K562 (cell line): ENCODE data around the gene ST7. TPM values are rescaled to one million over a fixed set of nuclear protein-coding genes. Genes with fewer than 3 reads are reported as not detected.

Experiments
- BRD9 ChIP-seq: fragments of 450-650 bp; IDR thresholded peaks from 2 replicates; pipeline ENCODE4 v1.6.1; 2018; ENCODE audit warnings: low read depth; ENCODE audit not compliant: partially characterized antibody
- CREM ChIP-seq: IDR thresholded peaks from 2 replicates; pipeline ENCODE4 v1.6.1; 2014; ENCODE audit warnings: antibody characterized with exemption, low read depth
- FOXA1 ChIP-seq: fragments of 450-650 bp; IDR thresholded peaks from 2 replicates; pipeline ENCODE4 v1.6.1; 2016; ENCODE audit warnings: mild to moderate bottlenecking, borderline replicate concordance
- HLTF ChIP-seq: fragments of 450-650 bp; IDR thresholded peaks from 2 replicates; pipeline ENCODE4 v1.6.1; 2016
- HNRNPK ChIP-seq: fragments of 200-400 bp; formaldehyde crosslinking; IDR thresholded peaks from one replicate; pipeline ENCODE4 v1.6.1; 2018; ENCODE audit warnings: mild to moderate bottlenecking, low read depth, low read length; ENCODE audit not compliant: poor library complexity, severe bottlenecking
- MEIS2 ChIP-seq: fragments of 450-650 bp; IDR thresholded peaks from 2 replicates; pipeline ENCODE4 v1.6.1; 2014; ENCODE audit warnings: mild to moderate bottlenecking; ENCODE audit not compliant: partially characterized antibody
- MLLT1 ChIP-seq, 2 experiments: fragments of 450-650 bp; IDR thresholded peaks; 2 replicates each; pipeline ENCODE4 v1.6.1; 2016
- SRF ChIP-seq, 2 experiments: fragments of 250-450, 450-650 bp in 1 of 2; sonication (Bioruptor Pico) in 1 of 2; sonication (generic) in 1 of 2; formaldehyde crosslinking; IDR thresholded peaks; 2 replicates each; pipeline versions ENCODE4 v1.5.0 to v1.5.1; 2020 to 2022; ENCODE audit warnings: mild to moderate bottlenecking in 1 of 2, missing genetic modification reagents in 1 of 2
- TCF15 ChIP-seq: fragments of 250-450 bp; sonication (Bioruptor Pico); IDR thresholded peaks from 2 replicates; pipeline ENCODE4 v1.8.0; 2022; ENCODE audit warnings: moderate library complexity, mild to moderate bottlenecking, inconsistent platforms
- TGIF2 ChIP-seq: sonication (generic); formaldehyde crosslinking; IDR thresholded peaks from 2 replicates; pipeline ENCODE4 v1.8.1; 2022; ENCODE audit warnings: mild to moderate bottlenecking, missing genetic modification reagents, moderate library complexity
- TSC22D4 ChIP-seq: fragments of 450-650 bp; IDR thresholded peaks from 2 replicates; pipeline ENCODE4 v1.6.1; 2016; ENCODE audit warnings: missing genetic modification characterization, missing biosample characterization, control low read depth
- ZBTB8A ChIP-seq: fragments of 450-650 bp; IDR thresholded peaks from 2 replicates; pipeline ENCODE4 v1.6.1; 2018; ENCODE audit warnings: mild to moderate bottlenecking, moderate library complexity; ENCODE audit not compliant: partially characterized antibody
- polyA plus RNA-seq, 8 experiments: library from polyadenylated mRNA; depleted of rRNA in 4 of 8; stranded (reverse) in 5 of 8; unstranded in 3 of 8; fragments of >200 nt; fragmentation: Nextera tagmentation in 2 of 8; fragmentation: Illumina TruSeq in 1 of 8; extraction: Ambion mirVana in 2 of 8; extraction: Trizol in 1 of 8; gene quantifications; 2 replicates each; pipeline versions ENCODE4 v1.2.1 to v1.2.3, GENCODE V29; 2011 to 2014; ENCODE audit warnings: inconsistent platforms in 1 of 8, missing spikeins in 1 of 8
- total RNA-seq, 7 experiments: library from RNA; depleted of rRNA in 6 of 7; stranded (reverse); fragments of >200 nt in 6 of 7; fragmentation: Illumina TruSeq in 2 of 7; extraction: Trizol in 2 of 7; gene quantifications; 2 replicates each; pipeline versions ENCODE4 v1.2.1 to v1.2.3, GENCODE V29; 2011 to 2021; ENCODE audit warnings: low replicate concordance in 1 of 7
- TF ChIP-seq, protein P1 (sequence below), 3 experiments: IDR thresholded peaks in 2 of 3; conservative IDR thresholded peaks in 1 of 3; 2 replicates each; pipeline ENCODE4 v1.5.1; 2011 to 2012; ENCODE audit warnings: low read length in 3 of 3, mild to moderate bottlenecking in 3 of 3, control low read depth in 2 of 3, improper control_type of control experiment in 1 of 3, inconsistent platforms in 1 of 3, low read depth in 1 of 3, mixed read lengths in 1 of 3, moderate library complexity in 1 of 3; ENCODE audit not compliant: insufficient read depth in 2 of 3
- TF ChIP-seq, protein P2 (sequence below): fragments of 250-450 bp; sonication (Bioruptor Pico); IDR thresholded peaks from 2 replicates; pipeline ENCODE4 v1.8.0; 2022; ENCODE audit warnings: inconsistent platforms, mild to moderate bottlenecking, moderate library complexity, borderline replicate concordance
- TF ChIP-seq, protein P3 (sequence below): sonication (generic); formaldehyde crosslinking; IDR thresholded peaks from 2 replicates; pipeline ENCODE4 v1.8.0; 2022; ENCODE audit warnings: mild to moderate bottlenecking, low read depth, missing genetic modification reagents

The ST7 gene
- total and polyA plus RNA-seq, 9 of the 15 experiments (the other 6 are each of a cell fraction or from before 2014, with no cell fraction given): 23.9 to 56.3 (median 36.9) TPM

DNA sequence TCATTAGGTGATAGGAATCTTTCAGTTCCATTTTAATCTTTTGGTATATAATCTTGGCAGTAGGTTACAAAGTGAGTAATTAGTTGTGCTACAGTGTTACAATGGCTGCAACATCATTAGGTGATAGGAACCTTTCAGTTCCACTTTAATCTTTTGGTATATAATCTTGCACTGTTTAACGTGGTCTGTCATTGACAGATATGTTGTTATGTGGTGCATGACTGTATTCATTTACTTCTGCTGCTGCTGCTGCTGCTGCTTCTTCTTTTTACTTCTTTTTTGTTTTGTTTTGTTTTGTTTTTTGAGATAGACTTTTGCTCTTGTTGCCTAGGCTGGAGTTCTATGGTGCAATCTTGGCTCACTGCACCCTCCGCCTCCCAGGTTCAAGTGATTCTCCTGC lies 28.6 kb downstream of the ST7 start (continued):
- TF ChIP-seq HLTF (0 out of 2 replicates have a peak, but pooled peaks have one; percentile 41), TGIF2 (CRISPR knock-in tag) (no peak), MEIS2 (peak; percentile 46), MLLT1 (IDR thresholded peaks at IDR 0.05) (0 out of 4 replicates have a peak, but pooled peaks of 1 of the 2 experiments have one; percentile 16), TCF15 (CRISPR knock-in tag) (no peak), HNRNPK (no peak), CREM (no peak), SRF (CRISPR knock-in tag; IDR thresholded peaks at IDR 0.05) (no peak), ZBTB8A (no peak), TSC22D4 (tag) (no peak), FOXA1 (no peak), BRD9 (no peak)
- TF ChIP-seq, protein P1, sequence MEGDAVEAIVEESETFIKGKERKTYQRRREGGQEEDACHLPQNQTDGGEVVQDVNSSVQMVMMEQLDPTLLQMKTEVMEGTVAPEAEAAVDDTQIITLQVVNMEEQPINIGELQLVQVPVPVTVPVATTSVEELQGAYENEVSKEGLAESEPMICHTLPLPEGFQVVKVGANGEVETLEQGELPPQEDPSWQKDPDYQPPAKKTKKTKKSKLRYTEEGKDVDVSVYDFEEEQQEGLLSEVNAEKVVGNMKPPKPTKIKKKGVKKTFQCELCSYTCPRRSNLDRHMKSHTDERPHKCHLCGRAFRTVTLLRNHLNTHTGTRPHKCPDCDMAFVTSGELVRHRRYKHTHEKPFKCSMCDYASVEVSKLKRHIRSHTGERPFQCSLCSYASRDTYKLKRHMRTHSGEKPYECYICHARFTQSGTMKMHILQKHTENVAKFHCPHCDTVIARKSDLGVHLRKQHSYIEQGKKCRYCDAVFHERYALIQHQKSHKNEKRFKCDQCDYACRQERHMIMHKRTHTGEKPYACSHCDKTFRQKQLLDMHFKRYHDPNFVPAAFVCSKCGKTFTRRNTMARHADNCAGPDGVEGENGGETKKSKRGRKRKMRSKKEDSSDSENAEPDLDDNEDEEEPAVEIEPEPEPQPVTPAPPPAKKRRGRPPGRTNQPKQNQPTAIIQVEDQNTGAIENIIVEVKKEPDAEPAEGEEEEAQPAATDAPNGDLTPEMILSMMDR (IDR thresholded peaks at IDR 0.05 in 2 of 3, conservative IDR thresholded peaks at IDR 0.05 in 1 of 3; ENCODE audit: insufficient read depth in 2 of 3, low read depth in 1 of 3, low read length in 3 of 3): no peak
- TF ChIP-seq, protein P2, sequence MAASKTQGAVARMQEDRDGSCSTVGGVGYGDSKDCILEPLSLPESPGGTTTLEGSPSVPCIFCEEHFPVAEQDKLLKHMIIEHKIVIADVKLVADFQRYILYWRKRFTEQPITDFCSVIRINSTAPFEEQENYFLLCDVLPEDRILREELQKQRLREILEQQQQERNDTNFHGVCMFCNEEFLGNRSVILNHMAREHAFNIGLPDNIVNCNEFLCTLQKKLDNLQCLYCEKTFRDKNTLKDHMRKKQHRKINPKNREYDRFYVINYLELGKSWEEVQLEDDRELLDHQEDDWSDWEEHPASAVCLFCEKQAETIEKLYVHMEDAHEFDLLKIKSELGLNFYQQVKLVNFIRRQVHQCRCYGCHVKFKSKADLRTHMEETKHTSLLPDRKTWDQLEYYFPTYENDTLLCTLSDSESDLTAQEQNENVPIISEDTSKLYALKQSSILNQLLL: no peak
- TF ChIP-seq, protein P3, sequence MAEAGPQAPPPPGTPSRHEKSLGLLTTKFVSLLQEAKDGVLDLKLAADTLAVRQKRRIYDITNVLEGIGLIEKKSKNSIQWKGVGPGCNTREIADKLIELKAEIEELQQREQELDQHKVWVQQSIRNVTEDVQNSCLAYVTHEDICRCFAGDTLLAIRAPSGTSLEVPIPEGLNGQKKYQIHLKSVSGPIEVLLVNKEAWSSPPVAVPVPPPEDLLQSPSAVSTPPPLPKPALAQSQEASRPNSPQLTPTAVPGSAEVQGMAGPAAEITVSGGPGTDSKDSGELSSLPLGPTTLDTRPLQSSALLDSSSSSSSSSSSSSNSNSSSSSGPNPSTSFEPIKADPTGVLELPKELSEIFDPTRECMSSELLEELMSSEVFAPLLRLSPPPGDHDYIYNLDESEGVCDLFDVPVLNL: no peak
- TF ChIP-seq, all 486 proteins: peak for 6
